GM23338 (cell line): ENCODE data around the gene LRRC37B.
"Not testable (repeated sequence)": the region's sequence is repeated elsewhere in the genome, so short reads cannot be mapped to it uniquely, and the experiment has no call there.

Experiments
- CREB1 ChIP-seq: fragments of 250-450 bp; sonication (Bioruptor Pico); IDR thresholded peaks from 2 replicates; pipeline ENCODE4 v1.5.0; 2020; ENCODE audit warnings: low read depth, mild to moderate bottlenecking, moderate library complexity
- EZH2 ChIP-seq: fragments of 200-600 bp; sonication (generic); IDR thresholded peaks from one replicate; pipeline ENCODE4 v1.8.0; 2017; ENCODE audit warnings: antibody characterized with exemption, mild to moderate bottlenecking, low read depth; ENCODE audit not compliant: unreplicated experiment
- EZH2phosphoT487 ChIP-seq: fragments of 200-600 bp; sonication (generic); IDR thresholded peaks from one replicate; pipeline ENCODE4 v1.8.1; 2018; ENCODE audit warnings: antibody characterized with exemption; ENCODE audit not compliant: unreplicated experiment
- JUNB ChIP-seq: IDR thresholded peaks from one replicate; pipeline ENCODE4 v1.6.1; 2016; ENCODE audit warnings: antibody characterized with exemption; ENCODE audit not compliant: unreplicated experiment
- NANOG ChIP-seq: IDR thresholded peaks from 2 replicates; pipeline ENCODE4 v1.6.1; 2016; ENCODE audit warnings: antibody characterized with exemption, borderline replicate concordance
- POLR2AphosphoS5 ChIP-seq: IDR thresholded peaks from 2 replicates; pipeline ENCODE4 v1.6.1; 2016; ENCODE audit warnings: antibody characterized with exemption, low read depth
- ZNF114 ChIP-seq: fragments of 250-450 bp; sonication (Bioruptor Pico); IDR thresholded peaks from 2 replicates; pipeline ENCODE4 v1.5.0; 2020; ENCODE audit warnings: mild to moderate bottlenecking, moderate library complexity
- TF ChIP-seq, protein P1 (sequence below), 2 experiments: fragments of 200-600 bp in 1 of 2; sonication (generic) in 1 of 2; conservative IDR thresholded peaks; 2 replicates each; pipeline versions ENCODE4 v1.5.1 to v1.6.1; 2016 to 2017; ENCODE audit warnings: antibody characterized with exemption in 2 of 2, low read depth in 2 of 2, mild to moderate bottlenecking in 2 of 2, moderate library complexity in 1 of 2
- TF ChIP-seq, protein P2 (sequence below): IDR thresholded peaks from one replicate; pipeline ENCODE4 v1.6.1; 2018; ENCODE audit warnings: antibody characterized with exemption; ENCODE audit not compliant: unreplicated experiment
- TF ChIP-seq, protein P3 (sequence below): IDR thresholded peaks from 2 replicates; pipeline ENCODE4 v1.6.1; 2016; ENCODE audit warnings: antibody characterized with exemption
- TF ChIP-seq, protein P4 (sequence below): fragments of 250-450 bp; sonication (Bioruptor Pico); IDR thresholded peaks from 2 replicates; pipeline ENCODE4 v1.5.0; 2020; ENCODE audit warnings: mild to moderate bottlenecking, moderate library complexity

DNA sequence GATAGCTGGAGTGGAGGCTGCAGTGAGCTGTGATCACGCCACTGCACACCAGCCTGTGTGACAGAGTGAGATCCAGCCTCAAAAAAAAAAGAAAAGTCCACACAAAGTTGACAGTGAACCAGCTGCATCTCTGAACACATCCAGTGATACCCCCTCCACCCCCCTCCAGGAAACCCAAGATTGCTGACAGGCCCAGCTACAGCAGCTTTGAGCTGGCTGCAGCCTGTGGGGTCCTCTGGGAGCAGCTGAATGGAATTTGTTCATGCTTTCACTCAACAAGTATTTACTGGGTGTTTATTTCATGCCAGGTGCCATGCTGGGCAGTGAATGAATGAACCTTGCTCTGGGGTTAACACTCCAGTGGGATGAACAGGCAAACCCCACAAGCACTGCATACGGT lies 56.9 kb downstream of the LRRC37B start:
- not testable (repeated sequence) for TF ChIP-seq POLR2AphosphoS5; EZH2phosphoT487; EZH2; NANOG; JUNB; CREB1 (CRISPR knock-in tag); ZNF114 (CRISPR knock-in tag)
- TF ChIP-seq, protein P1, sequence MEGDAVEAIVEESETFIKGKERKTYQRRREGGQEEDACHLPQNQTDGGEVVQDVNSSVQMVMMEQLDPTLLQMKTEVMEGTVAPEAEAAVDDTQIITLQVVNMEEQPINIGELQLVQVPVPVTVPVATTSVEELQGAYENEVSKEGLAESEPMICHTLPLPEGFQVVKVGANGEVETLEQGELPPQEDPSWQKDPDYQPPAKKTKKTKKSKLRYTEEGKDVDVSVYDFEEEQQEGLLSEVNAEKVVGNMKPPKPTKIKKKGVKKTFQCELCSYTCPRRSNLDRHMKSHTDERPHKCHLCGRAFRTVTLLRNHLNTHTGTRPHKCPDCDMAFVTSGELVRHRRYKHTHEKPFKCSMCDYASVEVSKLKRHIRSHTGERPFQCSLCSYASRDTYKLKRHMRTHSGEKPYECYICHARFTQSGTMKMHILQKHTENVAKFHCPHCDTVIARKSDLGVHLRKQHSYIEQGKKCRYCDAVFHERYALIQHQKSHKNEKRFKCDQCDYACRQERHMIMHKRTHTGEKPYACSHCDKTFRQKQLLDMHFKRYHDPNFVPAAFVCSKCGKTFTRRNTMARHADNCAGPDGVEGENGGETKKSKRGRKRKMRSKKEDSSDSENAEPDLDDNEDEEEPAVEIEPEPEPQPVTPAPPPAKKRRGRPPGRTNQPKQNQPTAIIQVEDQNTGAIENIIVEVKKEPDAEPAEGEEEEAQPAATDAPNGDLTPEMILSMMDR (conservative IDR thresholded peaks at IDR 0.05; ENCODE audit: low read depth in 2 of 2) = not testable (repeated sequence)
- TF ChIP-seq, protein P2, sequence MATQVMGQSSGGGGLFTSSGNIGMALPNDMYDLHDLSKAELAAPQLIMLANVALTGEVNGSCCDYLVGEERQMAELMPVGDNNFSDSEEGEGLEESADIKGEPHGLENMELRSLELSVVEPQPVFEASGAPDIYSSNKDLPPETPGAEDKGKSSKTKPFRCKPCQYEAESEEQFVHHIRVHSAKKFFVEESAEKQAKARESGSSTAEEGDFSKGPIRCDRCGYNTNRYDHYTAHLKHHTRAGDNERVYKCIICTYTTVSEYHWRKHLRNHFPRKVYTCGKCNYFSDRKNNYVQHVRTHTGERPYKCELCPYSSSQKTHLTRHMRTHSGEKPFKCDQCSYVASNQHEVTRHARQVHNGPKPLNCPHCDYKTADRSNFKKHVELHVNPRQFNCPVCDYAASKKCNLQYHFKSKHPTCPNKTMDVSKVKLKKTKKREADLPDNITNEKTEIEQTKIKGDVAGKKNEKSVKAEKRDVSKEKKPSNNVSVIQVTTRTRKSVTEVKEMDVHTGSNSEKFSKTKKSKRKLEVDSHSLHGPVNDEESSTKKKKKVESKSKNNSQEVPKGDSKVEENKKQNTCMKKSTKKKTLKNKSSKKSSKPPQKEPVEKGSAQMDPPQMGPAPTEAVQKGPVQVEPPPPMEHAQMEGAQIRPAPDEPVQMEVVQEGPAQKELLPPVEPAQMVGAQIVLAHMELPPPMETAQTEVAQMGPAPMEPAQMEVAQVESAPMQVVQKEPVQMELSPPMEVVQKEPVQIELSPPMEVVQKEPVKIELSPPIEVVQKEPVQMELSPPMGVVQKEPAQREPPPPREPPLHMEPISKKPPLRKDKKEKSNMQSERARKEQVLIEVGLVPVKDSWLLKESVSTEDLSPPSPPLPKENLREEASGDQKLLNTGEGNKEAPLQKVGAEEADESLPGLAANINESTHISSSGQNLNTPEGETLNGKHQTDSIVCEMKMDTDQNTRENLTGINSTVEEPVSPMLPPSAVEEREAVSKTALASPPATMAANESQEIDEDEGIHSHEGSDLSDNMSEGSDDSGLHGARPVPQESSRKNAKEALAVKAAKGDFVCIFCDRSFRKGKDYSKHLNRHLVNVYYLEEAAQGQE = not testable (repeated sequence)
- TF ChIP-seq, protein P3, sequence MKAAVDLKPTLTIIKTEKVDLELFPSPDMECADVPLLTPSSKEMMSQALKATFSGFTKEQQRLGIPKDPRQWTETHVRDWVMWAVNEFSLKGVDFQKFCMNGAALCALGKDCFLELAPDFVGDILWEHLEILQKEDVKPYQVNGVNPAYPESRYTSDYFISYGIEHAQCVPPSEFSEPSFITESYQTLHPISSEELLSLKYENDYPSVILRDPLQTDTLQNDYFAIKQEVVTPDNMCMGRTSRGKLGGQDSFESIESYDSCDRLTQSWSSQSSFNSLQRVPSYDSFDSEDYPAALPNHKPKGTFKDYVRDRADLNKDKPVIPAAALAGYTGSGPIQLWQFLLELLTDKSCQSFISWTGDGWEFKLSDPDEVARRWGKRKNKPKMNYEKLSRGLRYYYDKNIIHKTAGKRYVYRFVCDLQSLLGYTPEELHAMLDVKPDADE = not testable (repeated sequence)
- TF ChIP-seq, protein P4, sequence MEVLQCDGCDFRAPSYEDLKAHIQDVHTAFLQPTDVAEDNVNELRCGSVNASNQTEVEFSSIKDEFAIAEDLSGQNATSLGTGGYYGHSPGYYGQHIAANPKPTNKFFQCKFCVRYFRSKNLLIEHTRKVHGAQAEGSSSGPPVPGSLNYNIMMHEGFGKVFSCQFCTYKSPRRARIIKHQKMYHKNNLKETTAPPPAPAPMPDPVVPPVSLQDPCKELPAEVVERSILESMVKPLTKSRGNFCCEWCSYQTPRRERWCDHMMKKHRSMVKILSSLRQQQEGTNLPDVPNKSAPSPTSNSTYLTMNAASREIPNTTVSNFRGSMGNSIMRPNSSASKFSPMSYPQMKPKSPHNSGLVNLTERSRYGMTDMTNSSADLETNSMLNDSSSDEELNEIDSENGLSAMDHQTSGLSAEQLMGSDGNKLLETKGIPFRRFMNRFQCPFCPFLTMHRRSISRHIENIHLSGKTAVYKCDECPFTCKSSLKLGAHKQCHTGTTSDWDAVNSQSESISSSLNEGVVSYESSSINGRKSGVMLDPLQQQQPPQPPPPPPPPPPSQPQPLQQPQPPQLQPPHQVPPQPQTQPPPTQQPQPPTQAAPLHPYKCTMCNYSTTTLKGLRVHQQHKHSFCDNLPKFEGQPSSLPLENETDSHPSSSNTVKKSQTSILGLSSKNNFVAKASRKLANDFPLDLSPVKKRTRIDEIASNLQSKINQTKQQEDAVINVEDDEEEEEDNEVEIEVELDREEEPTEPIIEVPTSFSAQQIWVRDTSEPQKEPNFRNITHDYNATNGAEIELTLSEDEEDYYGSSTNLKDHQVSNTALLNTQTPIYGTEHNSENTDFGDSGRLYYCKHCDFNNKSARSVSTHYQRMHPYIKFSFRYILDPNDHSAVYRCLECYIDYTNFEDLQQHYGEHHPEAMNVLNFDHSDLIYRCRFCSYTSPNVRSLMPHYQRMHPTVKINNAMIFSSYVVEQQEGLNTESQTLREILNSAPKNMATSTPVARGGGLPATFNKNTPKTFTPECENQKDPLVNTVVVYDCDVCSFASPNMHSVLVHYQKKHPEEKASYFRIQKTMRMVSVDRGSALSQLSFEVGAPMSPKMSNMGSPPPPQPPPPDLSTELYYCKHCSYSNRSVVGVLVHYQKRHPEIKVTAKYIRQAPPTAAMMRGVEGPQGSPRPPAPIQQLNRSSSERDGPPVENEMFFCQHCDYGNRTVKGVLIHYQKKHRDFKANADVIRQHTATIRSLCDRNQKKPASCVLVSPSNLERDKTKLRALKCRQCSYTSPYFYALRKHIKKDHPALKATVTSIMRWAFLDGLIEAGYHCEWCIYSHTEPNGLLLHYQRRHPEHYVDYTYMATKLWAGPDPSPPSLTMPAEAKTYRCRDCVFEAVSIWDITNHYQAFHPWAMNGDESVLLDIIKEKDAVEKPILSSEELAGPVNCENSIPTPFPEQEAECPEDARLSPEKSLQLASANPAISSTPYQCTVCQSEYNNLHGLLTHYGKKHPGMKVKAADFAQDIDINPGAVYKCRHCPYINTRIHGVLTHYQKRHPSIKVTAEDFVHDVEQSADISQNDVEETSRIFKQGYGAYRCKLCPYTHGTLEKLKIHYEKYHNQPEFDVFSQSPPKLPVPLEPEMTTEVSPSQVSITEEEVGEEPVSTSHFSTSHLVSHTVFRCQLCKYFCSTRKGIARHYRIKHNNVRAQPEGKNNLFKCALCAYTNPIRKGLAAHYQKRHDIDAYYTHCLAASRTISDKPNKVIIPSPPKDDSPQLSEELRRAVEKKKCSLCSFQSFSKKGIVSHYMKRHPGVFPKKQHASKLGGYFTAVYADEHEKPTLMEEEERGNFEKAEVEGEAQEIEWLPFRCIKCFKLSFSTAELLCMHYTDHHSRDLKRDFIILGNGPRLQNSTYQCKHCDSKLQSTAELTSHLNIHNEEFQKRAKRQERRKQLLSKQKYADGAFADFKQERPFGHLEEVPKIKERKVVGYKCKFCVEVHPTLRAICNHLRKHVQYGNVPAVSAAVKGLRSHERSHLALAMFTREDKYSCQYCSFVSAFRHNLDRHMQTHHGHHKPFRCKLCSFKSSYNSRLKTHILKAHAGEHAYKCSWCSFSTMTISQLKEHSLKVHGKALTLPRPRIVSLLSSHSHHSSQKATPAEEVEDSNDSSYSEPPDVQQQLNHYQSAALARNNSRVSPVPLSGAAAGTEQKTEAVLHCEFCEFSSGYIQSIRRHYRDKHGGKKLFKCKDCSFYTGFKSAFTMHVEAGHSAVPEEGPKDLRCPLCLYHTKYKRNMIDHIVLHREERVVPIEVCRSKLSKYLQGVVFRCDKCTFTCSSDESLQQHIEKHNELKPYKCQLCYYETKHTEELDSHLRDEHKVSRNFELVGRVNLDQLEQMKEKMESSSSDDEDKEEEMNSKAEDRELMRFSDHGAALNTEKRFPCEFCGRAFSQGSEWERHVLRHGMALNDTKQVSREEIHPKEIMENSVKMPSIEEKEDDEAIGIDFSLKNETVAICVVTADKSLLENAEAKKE = not testable (repeated sequence)
